Adrenal gland (tissue), 12 donors: ENCODE data around the gene NMT1. TPM values are rescaled to one million over a fixed set of nuclear protein-coding genes. Genes with fewer than 3 reads are reported as not detected.

Experiments
- DNase-seq, 7 donors: peaks; one replicate each; pipeline ENCODE4 v3.0.0-alpha.2; 2019 to 2020
- H3K27ac ChIP-seq, 5 donors: fragments of 200-600 bp; sonication (generic) in 4 of 5; 1 replicate in 3 of 5; 2 replicates in 2 of 5; pipeline versions ENCODE4 v1.5.1 to v1.8.0; 2016 to 2020; ENCODE audit warnings: mild to moderate bottlenecking in 1 of 5
- H3K27me3 ChIP-seq: fragments of 200-600 bp; 2 replicates; pipeline ENCODE4 v1.8.0; 2021
- H3K36me3 ChIP-seq, 2 donors: fragments of 200-600 bp; replicated peaks in 1 of 2; 1 replicate in 1 of 2; 2 replicates in 1 of 2; pipeline versions ENCODE4 v1.5.1 to v1.8.0; 2018 to 2022
- H3K4me1 ChIP-seq, 2 donors: fragments of 200-600 bp; replicated peaks in 1 of 2; 1 replicate in 1 of 2; 2 replicates in 1 of 2; pipeline versions ENCODE4 v1.5.1 to v1.8.0; 2018 to 2021
- H3K4me3 ChIP-seq, 4 donors: fragments of 200-600 bp; sonication (generic) in 3 of 4; one replicate each; pipeline ENCODE4 v1.5.1; 2016 to 2018
- H3K9me3 ChIP-seq, 3 donors: fragments of 200-600 bp; sonication (generic) in 1 of 3; replicated peaks in 1 of 3; 1 replicate in 2 of 3; 2 replicates in 1 of 3; pipeline versions ENCODE4 v1.5.1 to v1.8.0; 2016 to 2021
- POLR2A ChIP-seq, 2 donors: fragments of 450-650 bp; IDR thresholded peaks; one replicate each; pipeline ENCODE4 v1.6.1; 2017; ENCODE audit warnings: antibody characterized with exemption in 2 of 2, mild to moderate bottlenecking in 2 of 2, moderate library complexity in 1 of 2
- WGBS, 4 donors: extraction: QIAGEN DNeasy Blood & Tissue Kit in 2 of 4; methylation state at CpG; one replicate each; pipeline versions ENCODE4 v1.1.5 to v1.1.7; 2013 to 2017; 5-methylcytosine and 5-hydroxymethylcytosine counted together
- intact Hi-C, 2 donors: fragments of 100-400 bp; cut with DNase I; formaldehyde crosslinking; loops; one replicate each; pipeline versions ENCODE4 v1.14.1 to v1.15.0; 2022 to 2023
- polyA plus RNA-seq, 3 donors: library from polyadenylated mRNA; stranded (reverse); fragments of 200-250 nt in 2 of 3; fragments of 350-450 nt in 1 of 3; fragmentation: Illumina TruSeq in 1 of 3; extraction: RNeasy Lipid Tissue Mini Kit (QIAGEN cat#74804) in 1 of 3; gene quantifications; one replicate each; pipeline ENCODE4 v1.2.3, GENCODE V29; 2013 to 2014
- total RNA-seq, 9 donors: library from RNA; depleted of rRNA in 4 of 9; stranded (reverse); fragments of >200 nt in 4 of 9; fragments of 120-200 nt in 1 of 9; fragmentation: NEBNext Ultra II Directional in 1 of 9; extraction: Animal tissue kit (Norgen Biotek cat#: 25700) in 1 of 9; gene quantifications; one replicate each; pipeline versions ENCODE4 v1.1.0 to v1.2.4, GENCODE V29; 2013 to 2023
- TF ChIP-seq, protein P1 (sequence below), 6 experiments: fragments of 450-650 bp in 4 of 6; fragments of 200-600 bp in 2 of 6; sonication (generic) in 1 of 6; IDR thresholded peaks; 1 replicate in 5 of 6; 2 replicates in 1 of 6; pipeline versions ENCODE4 v1.5.1 to v1.8.0; 2016 to 2021; ENCODE audit warnings: antibody characterized with exemption in 6 of 6, mild to moderate bottlenecking in 2 of 6, moderate library complexity in 1 of 6
- donor health status: healthy with polysubstance abuse.
- donor health status: Bipolar disorder and iron deficiency.
- donor health status: DM: yes; HTN: yes; CAD: no.
- donor health status: DM: no; HTN: no; CAD: no.
- donor health status: DM: no; HTN: no; CAD: no.
- donor health status: DM: yes; HTN: yes; CAD: no.

Gene NMT1
- total and polyA plus RNA-seq, 12 donors: 85.9 to 174 (median 136) TPM

DNA sequence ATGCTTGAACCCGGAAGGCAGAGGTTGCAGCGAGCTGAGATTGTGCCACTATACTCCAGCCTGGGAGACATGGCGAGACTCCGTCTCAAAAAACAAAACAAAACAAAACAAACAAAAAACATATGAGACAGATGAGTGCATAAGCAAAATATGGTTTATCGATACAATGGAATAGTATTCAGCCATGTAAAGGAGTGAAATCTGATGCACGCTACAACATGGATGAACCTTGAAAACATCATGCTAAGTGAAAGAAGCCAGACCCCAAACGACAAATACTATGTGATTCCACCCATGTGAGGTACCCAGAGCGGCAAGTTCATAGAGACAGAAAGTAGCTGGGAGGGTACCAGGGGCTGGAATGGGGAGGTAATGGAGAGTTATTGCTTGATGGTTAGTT is 64.4 kb downstream of the NMT1 start:
- no peak for DNase-seq
- WGBS, 4 donors: 93 to 99% (median 96%) methylated on average over 8 of the region's 8 CpGs
- Histone ChIP-seq H3K4me1 (peaks cover 43% of the 10 kb centered on the region in 2 donors), H3K27ac (peak overlapping the region in 2 of 5 donors; percentile 77 to 89), H3K4me3 (no peak overlapping the region), H3K36me3 (no peaks in the 10 kb centered on the region), H3K9me3 (no peaks in the 10 kb centered on the region), H3K27me3 (no peaks in the 10 kb centered on the region)
- intact Hi-C loops: no loop called here
- TF ChIP-seq POLR2A (IDR thresholded peaks at IDR 0.05): no peak
- TF ChIP-seq, protein P1, sequence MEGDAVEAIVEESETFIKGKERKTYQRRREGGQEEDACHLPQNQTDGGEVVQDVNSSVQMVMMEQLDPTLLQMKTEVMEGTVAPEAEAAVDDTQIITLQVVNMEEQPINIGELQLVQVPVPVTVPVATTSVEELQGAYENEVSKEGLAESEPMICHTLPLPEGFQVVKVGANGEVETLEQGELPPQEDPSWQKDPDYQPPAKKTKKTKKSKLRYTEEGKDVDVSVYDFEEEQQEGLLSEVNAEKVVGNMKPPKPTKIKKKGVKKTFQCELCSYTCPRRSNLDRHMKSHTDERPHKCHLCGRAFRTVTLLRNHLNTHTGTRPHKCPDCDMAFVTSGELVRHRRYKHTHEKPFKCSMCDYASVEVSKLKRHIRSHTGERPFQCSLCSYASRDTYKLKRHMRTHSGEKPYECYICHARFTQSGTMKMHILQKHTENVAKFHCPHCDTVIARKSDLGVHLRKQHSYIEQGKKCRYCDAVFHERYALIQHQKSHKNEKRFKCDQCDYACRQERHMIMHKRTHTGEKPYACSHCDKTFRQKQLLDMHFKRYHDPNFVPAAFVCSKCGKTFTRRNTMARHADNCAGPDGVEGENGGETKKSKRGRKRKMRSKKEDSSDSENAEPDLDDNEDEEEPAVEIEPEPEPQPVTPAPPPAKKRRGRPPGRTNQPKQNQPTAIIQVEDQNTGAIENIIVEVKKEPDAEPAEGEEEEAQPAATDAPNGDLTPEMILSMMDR (IDR thresholded peaks at IDR 0.05): no peak

GRCh38 chr17:45127207-45127547 is 66.1 kb downstream of the NMT1 start:
- TF ChIP-seq POLR2A (IDR thresholded peaks at IDR 0.05): no peak
- TF ChIP-seq, protein P1 (IDR thresholded peaks at IDR 0.05): no peak
- no peak overlapping the region for H3K4me3 ChIP-seq
- no peak for DNase-seq
- H3K27ac ChIP-seq: peak overlapping the region in 4 of 5 donors; percentile 81 to 98 (median 92)
- no peaks in the 10 kb centered on the region for H3K27me3 ChIP-seq
- H3K36me3 ChIP-seq: no peaks in the 10 kb centered on the region
- intact Hi-C loops: loop anchor here in 1 of 2 donors (2.0 kb wide), 1 partner anchor 22 kb away; no protein-coding TSS in a partner anchor
- no peaks in the 10 kb centered on the region for H3K9me3 ChIP-seq
- H3K4me1 ChIP-seq: peaks cover 53% of the 10 kb centered on the region in 2 donors
- WGBS, 4 donors: 80 to 90% (median 87%) methylated on average over 2 to 8 of the region's 8 CpGs; no CpG with 5 or more reads in 1 of the 4 donors

DNA sequence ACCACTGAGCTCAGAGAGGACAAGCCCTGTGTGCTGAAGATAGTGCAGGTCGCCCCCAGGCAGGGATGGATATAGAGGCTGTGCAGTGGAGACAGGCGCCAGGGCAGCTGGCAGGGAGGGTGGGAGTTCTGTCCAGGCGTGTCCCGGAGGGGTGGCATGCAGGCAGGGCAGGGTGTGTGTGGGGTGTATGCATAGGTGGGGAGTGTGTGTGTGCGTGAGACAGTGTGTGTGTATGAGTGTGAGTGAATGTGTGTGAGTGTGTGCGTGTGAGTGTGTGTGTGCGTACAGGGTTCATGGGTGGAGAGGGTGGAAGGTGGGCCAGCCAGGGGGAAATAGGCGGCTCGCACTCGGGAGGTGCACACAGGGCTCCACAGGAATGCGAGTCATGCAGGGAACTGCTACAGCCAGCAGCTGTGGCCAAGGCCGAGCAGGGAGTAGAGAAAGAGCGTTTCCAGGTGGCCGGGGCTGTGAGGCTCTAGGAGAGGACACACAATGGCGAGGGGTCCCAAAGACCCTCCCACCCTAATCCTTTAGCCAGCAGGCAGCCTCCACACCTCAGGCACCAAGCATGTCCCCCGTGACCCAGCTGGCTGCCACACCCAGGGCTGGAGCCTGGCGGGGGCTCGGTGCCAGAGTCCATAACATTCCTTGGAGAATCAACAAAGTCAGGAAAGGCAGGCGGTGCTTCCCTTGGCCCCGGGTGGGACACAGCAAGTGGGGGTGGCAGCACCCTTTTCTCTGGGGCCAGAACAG is 66.6 kb downstream of the NMT1 start:
- Histone ChIP-seq H3K36me3 (no peaks in the 10 kb centered on the region), H3K9me3 (no peaks in the 10 kb centered on the region), H3K4me3 (no peak overlapping the region), H3K27me3 (no peaks in the 10 kb centered on the region), H3K4me1 (peaks cover 53 to 54% of the 10 kb centered on the region in 2 donors), H3K27ac (peak overlapping the region; percentile 80 to 98 (median 87))
- WGBS, 4 donors: 30 to 38% (median 35%) methylated on average over 16 to 20 of the region's 20 CpGs
- TF ChIP-seq POLR2A (IDR thresholded peaks at IDR 0.05): peak in 1 of 2 donors; percentile 42
- TF ChIP-seq, protein P1 (IDR thresholded peaks at IDR 0.05): peak in 1 of 6 experiments; percentile 4
- DNase-seq: peak in 6 of 7 donors; percentile 71 to 79 (median 74)
- intact Hi-C loops: loop anchor here in 1 of 2 donors (2.0 kb wide), 1 partner anchor 23 kb away; no protein-coding TSS in a partner anchor

GRCh38 chr17:45128331-45128730 is 67.2 kb downstream of the NMT1 start:
- TF ChIP-seq POLR2A (IDR thresholded peaks at IDR 0.05): no peak
- TF ChIP-seq, protein P1 (IDR thresholded peaks at IDR 0.05): no peak
- DNase-seq: no peak
- intact Hi-C loops: no loop called here
- H3K36me3 ChIP-seq: no peaks in the 10 kb centered on the region
- H3K27ac ChIP-seq: peak overlapping the region; percentile 80 to 98 (median 87)
- WGBS, 4 donors: 81 to 91% (median 85%) methylated on average over 5 of the region's 5 CpGs
- H3K27me3 ChIP-seq: no peaks in the 10 kb centered on the region
- H3K4me1 ChIP-seq: peaks cover 53 to 58% of the 10 kb centered on the region in 2 donors
- H3K4me3 ChIP-seq: no peak overlapping the region
- no peaks in the 10 kb centered on the region for H3K9me3 ChIP-seq
